Panc1 (cell line): ENCODE measurements around the gene SIRT7.

ENCODE experiments used
- POLR2AphosphoS5 ChIP-seq: IDR thresholded peaks from 2 replicates; pipeline ENCODE4 v1.6.1; 2012; ENCODE audit warnings: mild to moderate bottlenecking, low read depth, low read length, moderate library complexity
- SIN3A ChIP-seq: IDR thresholded peaks from 2 replicates; pipeline ENCODE4 v1.6.1; 2012; ENCODE audit warnings: low read depth, mild to moderate bottlenecking, low read length, moderate library complexity, borderline replicate concordance; ENCODE audit not compliant: insufficient read depth
- TF ChIP-seq, protein P1 (sequence below): fragments of 450-650 bp; IDR thresholded peaks from 2 replicates; pipeline ENCODE4 v1.5.1; 2017; ENCODE audit warnings: mild to moderate bottlenecking
- TF ChIP-seq, protein P2 (sequence below), 2 experiments: IDR thresholded peaks; 2 replicates each; pipeline ENCODE4 v1.6.1; 2011 to 2012; ENCODE audit warnings: low read depth in 2 of 2, control low read depth in 1 of 2, low read length in 1 of 2, mild to moderate bottlenecking in 1 of 2, moderate library complexity in 1 of 2; ENCODE audit not compliant: insufficient read depth in 1 of 2

DNA sequence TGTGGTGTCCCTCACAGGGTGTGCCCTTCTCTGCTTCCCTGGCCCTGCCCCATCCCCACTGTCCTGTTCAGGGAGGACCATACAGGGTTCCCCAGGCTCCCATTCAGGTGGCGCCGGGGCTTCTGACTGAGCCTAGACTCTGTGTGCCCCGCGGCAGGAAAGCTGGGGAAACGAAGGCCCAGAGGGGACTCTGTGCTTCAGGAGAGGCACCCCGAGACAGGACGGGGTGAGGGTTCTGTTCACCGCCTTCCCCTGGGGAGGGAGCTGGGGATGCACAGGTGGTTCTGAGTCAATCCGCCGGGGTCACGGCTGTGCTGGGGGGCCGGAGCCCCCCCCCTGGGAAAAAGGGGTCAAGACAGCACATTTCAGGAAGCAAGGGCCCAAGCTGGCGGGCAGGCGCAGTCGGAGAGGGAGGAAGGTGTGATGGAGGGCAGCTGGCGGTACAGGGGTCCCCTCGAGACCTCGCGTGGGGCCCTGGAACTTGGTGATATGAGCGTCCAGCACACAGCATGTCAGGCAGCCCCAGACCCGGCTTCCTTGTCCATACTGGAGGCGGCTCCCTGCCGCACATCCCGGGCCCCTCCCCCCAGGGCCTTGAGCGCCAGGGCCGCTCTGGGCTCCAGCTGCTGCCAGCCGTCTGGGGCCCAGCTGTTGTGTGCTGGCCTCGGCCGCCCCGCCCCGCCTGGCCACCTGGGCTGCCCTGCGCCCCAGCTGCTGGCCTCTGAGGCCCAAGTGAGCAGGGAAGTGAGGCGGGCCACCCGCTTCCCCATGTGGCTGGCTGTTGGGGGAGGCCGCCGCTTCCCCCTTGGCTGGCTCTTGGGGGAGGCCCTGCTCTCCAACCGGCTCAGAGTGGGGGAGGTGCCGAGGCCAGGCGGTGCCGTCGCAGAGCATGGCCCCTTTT is 48.6 kb upstream of the SIRT7 start:
- TF ChIP-seq SIN3A (no peak), POLR2AphosphoS5 (no peak)
- TF ChIP-seq, protein P1, sequence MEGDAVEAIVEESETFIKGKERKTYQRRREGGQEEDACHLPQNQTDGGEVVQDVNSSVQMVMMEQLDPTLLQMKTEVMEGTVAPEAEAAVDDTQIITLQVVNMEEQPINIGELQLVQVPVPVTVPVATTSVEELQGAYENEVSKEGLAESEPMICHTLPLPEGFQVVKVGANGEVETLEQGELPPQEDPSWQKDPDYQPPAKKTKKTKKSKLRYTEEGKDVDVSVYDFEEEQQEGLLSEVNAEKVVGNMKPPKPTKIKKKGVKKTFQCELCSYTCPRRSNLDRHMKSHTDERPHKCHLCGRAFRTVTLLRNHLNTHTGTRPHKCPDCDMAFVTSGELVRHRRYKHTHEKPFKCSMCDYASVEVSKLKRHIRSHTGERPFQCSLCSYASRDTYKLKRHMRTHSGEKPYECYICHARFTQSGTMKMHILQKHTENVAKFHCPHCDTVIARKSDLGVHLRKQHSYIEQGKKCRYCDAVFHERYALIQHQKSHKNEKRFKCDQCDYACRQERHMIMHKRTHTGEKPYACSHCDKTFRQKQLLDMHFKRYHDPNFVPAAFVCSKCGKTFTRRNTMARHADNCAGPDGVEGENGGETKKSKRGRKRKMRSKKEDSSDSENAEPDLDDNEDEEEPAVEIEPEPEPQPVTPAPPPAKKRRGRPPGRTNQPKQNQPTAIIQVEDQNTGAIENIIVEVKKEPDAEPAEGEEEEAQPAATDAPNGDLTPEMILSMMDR = no peak
- TF ChIP-seq, protein P2, sequence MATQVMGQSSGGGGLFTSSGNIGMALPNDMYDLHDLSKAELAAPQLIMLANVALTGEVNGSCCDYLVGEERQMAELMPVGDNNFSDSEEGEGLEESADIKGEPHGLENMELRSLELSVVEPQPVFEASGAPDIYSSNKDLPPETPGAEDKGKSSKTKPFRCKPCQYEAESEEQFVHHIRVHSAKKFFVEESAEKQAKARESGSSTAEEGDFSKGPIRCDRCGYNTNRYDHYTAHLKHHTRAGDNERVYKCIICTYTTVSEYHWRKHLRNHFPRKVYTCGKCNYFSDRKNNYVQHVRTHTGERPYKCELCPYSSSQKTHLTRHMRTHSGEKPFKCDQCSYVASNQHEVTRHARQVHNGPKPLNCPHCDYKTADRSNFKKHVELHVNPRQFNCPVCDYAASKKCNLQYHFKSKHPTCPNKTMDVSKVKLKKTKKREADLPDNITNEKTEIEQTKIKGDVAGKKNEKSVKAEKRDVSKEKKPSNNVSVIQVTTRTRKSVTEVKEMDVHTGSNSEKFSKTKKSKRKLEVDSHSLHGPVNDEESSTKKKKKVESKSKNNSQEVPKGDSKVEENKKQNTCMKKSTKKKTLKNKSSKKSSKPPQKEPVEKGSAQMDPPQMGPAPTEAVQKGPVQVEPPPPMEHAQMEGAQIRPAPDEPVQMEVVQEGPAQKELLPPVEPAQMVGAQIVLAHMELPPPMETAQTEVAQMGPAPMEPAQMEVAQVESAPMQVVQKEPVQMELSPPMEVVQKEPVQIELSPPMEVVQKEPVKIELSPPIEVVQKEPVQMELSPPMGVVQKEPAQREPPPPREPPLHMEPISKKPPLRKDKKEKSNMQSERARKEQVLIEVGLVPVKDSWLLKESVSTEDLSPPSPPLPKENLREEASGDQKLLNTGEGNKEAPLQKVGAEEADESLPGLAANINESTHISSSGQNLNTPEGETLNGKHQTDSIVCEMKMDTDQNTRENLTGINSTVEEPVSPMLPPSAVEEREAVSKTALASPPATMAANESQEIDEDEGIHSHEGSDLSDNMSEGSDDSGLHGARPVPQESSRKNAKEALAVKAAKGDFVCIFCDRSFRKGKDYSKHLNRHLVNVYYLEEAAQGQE (IDR thresholded peaks at IDR 0.05; ENCODE audit: insufficient read depth in 1 of 2, low read depth in 2 of 2, low read length in 1 of 2) = no peak
